HG03439 (cell line): ENCODE data around the gene GPC5.
"Not testable (repeated sequence)": the region's sequence is repeated elsewhere in the genome, so short reads cannot be mapped to it uniquely, and the experiment has no call there.

Source experiments
- ATAC-seq: cut with Tn5 transposase; IDR thresholded peaks from one replicate; pipeline ENCODE4 v1.9.1; 2021; ENCODE audit warnings: mild to moderate bottlenecking, moderate library complexity; ENCODE audit not compliant: unreplicated experiment

Gene GPC5

DNA sequence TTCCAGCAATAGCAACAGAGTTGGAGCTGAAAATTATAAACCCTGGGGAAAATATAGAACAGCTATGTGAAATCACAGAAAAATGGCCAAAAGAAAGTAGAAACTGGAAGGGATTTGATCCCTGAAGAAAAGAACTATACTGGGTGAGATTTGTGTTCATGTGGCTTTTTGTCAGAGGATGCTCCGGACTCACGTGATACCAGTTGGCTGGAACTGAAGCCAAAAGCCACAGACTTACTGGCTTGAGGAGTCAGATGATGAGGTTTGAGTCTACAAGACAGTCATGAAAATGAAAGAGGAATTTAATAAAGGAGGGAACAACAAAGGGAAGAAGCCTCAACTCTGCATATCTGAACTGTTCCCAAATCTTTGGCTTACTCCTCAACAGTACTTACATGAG lies 427.1 kb downstream of the GPC5 start:
- ATAC-seq: no peak

DNA sequence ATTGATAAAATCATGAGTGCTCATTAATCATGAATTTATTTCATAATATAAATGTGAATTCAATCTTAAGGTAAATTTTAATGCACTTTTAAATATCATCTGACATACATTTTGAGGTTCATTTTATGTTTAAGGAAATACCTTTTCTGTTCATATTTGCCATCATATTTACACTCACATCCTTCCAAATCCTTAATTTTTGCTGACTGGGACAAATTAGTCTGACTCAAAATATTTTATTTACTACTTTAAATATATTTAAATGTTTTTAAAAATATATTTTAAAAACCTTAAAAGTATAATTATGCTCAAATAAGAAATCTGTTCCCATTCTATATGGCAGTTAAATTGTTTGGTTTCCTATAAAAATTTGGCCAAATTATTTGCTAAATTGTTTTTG lies 438.1 kb downstream of the GPC5 start:
- no peak for ATAC-seq

DNA sequence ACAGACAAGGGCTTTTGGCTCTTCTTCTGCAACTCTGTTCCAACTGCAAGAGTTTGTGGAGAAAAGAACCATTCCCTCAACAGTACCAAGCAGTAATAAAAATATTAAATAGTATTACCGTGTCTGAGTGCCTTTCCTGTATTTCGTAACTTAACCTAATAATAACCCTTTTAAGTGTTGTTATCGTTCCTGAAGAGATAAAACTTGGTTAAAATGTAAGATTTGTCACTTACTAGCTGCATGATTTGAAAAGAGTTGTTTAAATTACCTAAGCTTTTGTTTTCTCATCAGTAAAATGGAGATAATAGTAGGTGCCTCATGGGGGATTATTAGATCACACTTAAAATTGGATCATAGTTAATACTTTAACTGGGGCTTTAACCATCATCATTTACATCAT lies 447.2 kb downstream of the GPC5 start:
- ATAC-seq: no peak

DNA sequence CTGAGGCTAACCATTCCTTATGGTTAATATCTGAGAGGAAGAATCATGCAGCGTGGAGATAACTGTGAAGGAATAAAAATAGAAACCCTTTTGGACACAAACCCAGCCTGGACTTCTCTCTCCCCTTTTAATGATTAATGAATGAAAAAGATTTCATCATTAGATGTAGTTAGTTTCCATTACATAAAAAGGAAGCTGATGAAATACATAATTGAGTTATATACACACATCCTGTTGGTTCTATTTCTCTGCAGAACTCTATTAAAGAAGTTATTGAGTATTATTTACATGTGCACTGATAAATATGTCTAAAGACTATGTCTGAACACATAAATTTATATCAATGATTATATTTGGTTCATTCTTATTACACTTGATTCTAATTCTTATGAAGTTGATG lies 465.3 kb downstream of the GPC5 start:
- ATAC-seq: no peak

DNA sequence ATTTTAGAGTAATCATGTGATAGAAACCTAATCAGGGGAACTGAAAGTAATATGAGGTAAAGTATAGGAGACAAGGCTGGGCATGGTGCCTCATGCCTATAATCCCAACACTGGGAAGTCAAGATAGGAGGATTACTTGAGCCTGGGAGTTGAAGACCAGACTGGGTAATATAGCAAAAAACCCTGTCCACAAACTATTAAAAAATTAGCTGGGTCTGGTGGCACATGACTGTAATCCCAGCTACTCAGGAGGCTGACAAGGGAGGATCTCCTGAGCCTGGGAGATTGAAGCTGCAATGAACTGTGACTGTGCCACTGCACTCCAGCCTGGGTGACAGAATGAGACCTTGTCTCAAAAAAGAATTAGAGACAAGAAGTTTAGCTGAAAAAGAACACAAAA lies 469.9 kb downstream of the GPC5 start:
- ATAC-seq: no peak

DNA sequence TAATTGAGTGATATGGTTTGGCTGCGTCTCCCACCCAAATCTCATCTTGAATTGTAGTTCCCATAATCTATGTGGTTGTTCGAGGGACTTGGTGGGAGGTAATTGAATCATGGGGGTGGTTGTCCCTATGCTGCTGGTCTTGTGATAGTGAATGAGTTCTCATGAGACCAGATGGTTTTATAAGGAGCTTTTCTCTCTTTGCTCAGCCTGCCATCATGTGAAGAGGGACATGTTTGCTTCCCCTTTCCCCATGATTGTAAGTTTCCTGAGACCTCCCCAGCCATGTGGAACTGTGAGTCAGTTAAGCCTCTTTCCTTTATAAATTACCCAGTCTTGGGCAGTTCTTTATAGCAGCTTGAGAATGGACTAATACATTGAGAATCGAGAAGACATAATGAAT lies 480.1 kb downstream of the GPC5 start:
- ATAC-seq: no peak

DNA sequence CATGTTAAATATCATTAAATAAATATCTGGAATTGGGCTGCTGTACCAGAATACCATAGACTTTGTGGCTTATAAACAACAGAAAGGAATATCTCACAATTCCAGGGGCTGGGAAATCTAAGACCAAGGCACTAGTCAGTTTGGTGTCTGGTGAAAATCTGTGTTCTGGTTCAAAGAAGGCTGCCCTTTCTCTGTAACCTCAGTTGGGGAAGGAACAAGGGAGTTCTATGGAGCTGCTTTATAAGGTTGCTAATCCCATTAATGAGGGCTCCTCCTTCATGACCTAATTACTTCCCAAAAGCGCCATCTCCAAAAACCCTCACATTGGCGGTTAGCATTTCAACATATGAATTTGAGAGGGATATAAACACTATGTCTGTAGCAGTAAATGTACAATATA lies 480.9 kb downstream of the GPC5 start:
- no peak for ATAC-seq

DNA sequence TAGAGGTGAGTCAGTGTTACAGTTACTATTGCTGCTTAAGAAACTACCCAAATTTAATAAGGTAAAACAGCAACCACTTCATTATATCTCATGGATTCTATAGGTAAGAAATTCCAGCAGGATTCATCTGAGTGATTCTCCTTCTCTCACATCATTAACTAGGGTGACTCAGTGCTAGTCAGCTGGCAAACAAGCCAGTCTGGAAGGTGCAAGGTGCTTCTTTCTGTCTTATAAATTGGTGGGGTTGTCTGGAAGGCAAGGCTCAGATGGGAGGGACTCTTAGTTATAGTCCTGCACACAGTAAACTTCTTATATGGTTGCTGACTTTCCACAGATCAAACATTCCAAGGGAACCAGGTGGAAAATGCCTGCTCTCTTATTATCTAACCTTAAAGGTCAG lies 484.5 kb downstream of the GPC5 start:
- ATAC-seq: no peak

DNA sequence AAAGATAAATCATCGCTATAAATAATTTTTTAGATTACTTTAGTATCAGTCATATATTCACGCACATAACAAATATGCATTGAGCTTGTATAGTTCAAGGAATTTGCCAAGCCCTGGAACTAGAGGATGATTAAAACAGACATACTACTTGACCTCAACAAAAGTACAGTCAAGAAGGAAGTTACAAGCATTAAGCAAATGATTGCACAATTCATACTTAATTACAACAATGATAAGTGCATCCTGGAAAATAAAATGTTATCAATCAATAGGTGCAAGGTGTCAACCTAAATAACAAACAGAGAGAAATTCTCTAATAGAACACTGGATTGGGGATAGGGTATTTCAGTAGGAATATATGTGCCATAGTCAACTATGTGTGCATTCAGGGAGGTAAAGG lies 491.2 kb downstream of the GPC5 start:
- ATAC-seq: no peak

DNA sequence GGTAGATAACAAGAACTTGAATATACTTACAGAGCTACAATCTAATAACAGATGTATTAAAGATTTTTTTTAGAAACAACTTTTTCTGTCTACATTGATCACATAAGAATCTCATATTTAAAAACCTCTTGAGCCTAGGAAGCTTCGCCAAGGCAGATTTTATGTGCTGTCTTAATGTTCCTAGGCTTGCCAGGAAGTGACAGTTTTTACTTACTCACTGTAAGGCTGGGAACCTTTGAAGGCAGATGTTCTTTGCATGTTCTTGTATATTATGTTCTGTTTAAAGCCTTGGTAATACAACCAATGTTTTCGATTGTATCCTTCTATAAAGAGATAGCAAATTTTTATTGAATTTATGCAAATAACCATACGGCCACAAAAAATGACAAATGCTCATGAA lies 492.7 kb downstream of the GPC5 start:
- no peak for ATAC-seq

DNA sequence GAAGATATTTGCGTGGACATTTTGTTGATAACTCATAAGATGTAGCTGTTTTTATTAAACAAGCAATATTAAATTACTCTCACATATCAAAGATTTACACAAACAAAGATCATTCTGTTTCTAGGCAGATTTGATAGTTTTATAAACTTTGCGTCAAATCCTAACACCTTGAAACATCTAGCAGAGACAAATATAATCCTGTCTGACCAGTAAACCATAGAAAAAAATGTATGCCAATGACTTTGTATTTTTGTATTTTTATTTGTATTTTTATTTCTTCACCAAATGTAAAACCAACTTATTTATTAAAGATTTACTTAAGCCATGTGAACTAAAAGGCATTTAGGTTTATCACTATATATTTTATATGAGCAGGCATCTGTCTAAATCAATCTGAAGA lies 494.6 kb downstream of the GPC5 start:
- no peak for ATAC-seq

DNA sequence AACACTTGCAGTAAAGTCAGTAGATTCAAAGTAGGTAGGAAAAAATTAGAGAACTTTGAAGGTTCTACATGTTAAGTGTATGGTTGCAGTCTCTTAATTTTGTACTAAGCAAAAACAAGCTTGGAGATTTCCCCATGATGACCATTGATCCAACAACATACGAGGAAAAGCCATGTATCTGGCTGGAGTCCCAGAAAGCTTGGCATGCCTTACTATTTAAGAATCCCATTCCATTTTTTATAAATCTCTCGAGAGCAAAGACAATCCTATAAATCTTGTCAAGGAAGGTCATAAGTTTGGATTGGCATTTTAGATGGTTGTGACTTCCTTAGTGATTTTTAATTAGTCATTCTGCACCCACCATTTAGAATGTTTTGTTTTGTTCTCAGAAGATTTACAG lies 495.9 kb downstream of the GPC5 start:
- ATAC-seq: no peak

DNA sequence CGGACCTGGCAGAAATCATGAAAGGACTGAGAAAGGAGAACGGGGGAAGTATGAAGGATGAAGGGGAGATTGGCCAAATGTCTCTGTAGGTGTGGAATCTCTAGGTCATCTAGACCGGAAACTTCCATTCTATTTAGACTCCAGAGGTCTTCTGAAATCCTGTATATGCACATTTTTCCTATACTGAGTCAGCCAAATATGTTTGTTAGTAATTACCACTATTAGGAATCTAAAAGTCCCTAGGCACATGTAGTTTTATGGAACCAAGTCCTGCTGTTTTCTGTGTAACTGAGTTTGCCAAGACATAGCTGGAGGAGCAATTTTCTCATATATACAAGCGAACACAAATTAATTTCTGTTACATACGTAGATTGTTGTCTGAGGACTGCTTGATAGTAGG lies 498.1 kb downstream of the GPC5 start:
- no peak for ATAC-seq

DNA sequence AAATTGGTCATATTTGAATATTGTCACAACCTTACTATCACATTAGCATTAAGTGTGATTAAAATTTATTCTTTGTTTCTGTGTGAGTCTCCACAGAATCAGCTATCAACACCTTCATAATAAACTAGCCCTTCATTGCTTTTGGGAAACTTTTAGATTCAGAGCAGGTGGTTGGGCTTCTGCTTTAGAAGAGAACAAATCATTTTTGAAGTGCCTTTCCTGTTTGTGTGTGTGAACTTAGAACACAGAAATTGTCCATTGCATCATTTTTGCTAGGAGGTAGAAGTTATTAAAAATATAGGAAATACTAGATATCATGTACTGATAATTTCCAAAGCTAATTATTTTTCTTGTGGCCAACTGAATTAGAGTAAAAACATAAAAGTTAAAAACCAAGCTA lies 500.6 kb downstream of the GPC5 start:
- ATAC-seq: not testable (repeated sequence)

DNA sequence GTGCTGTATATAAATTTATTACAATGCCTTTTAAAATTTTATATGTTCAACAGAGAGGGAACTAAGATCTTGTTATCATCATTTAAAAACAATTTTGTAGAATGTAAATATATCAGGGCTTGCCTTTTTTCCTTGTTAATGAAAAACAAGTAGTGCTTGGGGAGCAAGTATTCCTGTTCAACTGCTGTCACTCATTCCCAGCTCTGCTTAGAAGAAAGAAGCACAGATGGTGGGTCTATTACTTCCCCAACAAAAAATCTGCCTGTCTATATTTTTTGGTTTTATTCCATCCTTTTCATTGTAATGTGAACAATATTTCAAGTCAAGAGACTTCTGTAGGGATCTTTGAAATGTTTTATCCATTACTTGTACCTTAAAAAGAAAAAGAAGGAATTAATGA lies 503.9 kb downstream of the GPC5 start:
- no peak for ATAC-seq

DNA sequence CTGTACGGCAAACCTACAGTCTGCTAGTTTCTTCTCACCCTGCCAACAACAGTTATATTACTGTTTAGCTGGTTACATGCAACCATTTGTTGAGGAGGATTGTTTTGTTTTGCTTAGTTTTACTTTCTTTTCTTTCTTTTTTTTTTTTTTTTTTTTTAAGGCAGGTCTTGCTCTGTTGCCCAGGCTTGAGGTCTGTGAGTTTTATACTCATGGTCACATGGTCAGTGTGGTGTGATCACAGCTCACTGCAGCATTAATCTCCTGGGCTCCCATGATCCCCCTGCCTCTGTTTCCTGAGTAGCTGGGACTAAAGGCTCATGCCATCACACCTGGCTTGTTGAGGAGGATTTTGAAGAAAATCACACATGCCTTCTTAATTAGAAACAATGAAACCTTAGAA lies 505.6 kb downstream of the GPC5 start:
- ATAC-seq: peak; percentile 78

DNA sequence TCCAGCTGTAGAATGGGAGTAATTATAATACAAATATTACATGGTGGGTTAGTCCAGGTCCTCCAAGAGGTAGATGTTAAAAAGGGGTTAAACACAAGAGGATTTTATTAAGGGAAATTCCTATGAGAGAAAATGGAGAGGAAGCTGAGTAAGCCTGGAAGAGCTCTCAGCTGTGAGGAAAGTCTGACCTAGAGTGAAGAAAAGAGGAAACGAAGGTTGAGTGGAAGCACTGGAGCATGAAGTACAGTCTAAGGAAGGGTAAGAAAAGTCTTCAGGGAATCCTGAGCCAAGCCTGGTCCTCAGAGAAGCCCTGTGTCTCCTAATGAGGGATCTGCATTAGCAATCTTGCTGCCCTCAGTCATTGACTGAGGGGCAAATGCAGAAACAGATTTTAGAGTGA lies 506.2 kb downstream of the GPC5 start:
- peak; percentile 44 for ATAC-seq

DNA sequence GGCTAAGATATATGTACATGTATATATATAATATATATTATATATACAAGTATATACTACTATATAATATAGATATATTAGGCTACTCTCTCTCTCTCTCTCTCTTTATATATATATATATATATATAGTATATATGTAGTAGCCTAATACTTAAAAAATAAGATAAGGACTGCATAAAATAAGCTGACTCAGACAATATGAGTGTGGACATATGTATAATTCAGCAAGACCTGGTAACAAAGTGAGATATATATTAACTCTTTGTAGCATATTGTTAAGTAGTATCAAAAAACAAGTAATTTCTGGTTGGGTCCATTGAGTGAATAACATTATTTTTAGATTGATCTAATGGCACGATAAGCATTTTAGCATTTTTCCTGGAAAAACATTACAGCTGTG lies 509.0 kb downstream of the GPC5 start:
- ATAC-seq: no peak

DNA sequence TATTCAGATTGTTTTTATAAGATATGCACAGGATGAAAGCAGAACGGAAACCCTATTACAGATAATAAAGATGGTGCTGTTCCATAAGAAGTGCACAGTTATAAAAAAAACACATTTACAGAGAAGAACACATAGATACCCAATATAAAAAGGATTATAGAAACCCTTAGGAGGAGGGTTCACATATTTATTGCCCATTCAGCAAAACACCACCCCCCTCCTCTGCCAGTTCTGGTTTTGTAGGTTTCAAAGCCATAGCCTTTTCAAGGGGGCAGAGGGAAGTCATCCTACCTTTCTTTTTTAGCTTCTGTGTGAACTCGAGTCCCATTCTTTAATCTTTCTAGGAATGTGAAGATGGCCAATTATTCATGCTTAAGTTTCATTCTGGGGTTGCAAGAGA lies 511.2 kb downstream of the GPC5 start:
- ATAC-seq: no peak

DNA sequence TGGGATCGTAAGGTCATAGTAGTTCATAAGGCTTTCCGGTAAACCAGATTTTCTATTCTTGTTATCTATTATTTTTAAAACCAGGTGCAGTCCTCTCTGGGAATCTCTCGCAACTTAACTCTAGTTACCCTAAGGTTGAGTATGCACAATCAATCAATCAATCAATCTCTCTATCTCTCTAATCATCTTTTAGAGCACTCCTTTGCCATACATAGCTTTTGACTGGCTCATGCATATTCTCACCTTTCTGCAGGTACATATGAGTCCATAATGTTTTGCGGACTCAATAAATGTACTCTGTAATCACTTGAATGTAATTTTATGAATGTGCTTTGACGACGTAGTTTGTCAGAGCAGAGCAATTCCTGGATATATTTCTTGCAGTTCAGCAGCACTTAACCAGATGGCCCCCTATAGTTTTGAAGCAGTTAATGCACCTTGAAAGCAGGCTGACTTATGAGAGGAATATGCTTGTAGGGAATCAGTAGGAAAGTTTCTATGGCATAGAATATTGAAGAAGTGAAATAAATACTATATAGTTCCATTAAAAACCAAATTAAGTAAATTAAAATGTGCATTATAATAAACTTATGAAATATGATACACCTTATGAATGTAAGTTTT lies 524.7 kb downstream of the GPC5 start:
- ATAC-seq: no peak

DNA sequence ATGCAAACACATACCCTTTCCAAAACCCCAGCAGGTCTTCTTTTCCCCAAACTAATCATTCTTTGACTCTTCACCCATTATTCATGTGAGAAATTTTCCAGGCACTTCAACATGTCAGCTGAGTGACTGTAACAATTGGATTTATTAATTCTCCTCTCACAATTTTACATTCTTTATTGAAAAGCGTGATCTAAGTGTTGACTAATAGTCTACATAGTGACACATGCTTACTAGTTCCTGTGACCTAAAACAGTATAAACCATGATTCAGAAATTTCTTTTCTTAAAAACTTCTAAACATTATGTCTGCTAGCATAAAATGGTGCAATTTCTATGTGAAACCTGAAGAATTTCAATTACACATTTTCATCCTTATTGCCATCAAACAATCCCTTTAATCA lies 532.3 kb downstream of the GPC5 start:
- no peak for ATAC-seq

DNA sequence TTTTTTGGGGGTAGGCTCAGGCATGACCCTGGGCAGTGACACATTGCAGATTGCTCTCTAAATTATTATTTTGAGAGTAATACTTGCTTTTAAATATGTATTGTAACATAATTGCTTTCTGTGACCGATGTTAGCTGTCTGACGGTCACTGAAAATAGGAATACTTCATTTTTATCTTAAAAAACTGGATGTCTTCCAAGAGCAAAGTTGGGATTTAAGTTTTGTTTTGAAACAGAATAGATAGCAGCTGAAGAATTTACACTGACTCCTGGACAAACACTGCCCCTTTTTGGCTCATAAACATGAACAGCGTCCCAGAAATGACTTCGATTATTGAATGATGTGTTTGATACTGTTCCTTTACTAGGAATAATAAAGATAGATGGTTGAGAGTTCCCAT lies 535.9 kb downstream of the GPC5 start:
- ATAC-seq: no peak

DNA sequence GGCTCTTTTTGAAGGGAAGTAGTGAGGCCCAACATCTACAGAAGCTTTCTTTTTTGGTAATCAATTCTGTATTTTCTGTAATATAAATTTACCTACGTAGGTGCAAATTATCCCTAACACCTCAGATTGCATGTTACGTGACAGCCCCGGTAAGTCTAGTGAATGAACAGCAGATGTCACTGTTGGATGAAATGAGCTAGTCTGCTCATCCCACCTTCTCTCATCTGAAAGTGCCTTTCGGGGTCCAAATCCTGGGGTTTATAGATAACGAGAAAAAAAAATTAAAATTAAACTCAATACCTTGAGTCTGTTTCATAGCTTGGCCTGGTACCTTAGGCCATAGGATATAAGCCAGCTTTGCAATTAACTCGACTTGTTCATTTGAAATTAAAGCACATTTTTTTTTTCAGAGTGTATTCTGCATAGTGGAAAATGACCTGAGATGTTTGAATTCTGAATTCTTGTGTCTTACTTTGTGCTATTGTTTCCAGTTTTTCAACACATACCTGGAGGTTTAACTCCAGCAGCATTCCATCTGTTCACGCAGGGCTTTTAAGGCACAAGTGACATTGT lies 548.2 kb downstream of the GPC5 start:
- ATAC-seq: peak; percentile 61
